Spleen (tissue), 11 donors: ENCODE data around the gene FOXQ1. TPM values are rescaled to one million over a fixed set of nuclear protein-coding genes. Genes with fewer than 3 reads are reported as not detected.

ENCODE experiments used
- DNase-seq: peaks from one replicate; pipeline ENCODE4 v3.0.0-alpha.2; 2020
- H3K27ac ChIP-seq, 8 donors: fragments of 200-600 bp; sonication (generic) in 7 of 8; 1 replicate in 4 of 8; 2 replicates in 4 of 8; pipeline versions ENCODE4 v1.5.0 to v1.8.0; 2016 to 2021; ENCODE audit warnings: inconsistent platforms in 4 of 8, mild to moderate bottlenecking in 4 of 8, moderate library complexity in 1 of 8
- H3K27me3 ChIP-seq, 7 donors: fragments of 200-600 bp; sonication (generic) in 6 of 7; replicated peaks in 1 of 7; 1 replicate in 4 of 7; 2 replicates in 3 of 7; pipeline versions ENCODE4 v1.5.0 to v1.8.0; 2016 to 2021; ENCODE audit warnings: inconsistent platforms in 3 of 7, mild to moderate bottlenecking in 1 of 7
- H3K36me3 ChIP-seq, 6 donors: fragments of 200-600 bp; sonication (generic) in 5 of 6; 1 replicate in 4 of 6; 2 replicates in 2 of 6; pipeline versions ENCODE4 v1.5.0 to v1.8.0; 2016 to 2021; ENCODE audit warnings: inconsistent platforms in 2 of 6
- H3K4me1 ChIP-seq, 6 donors: fragments of 200-600 bp; sonication (generic) in 5 of 6; 1 replicate in 3 of 6; 2 replicates in 3 of 6; pipeline versions ENCODE4 v1.5.0 to v1.8.0; 2016 to 2021; ENCODE audit warnings: inconsistent platforms in 3 of 6
- H3K4me3 ChIP-seq, 8 donors: fragments of 200-600 bp; sonication (generic) in 7 of 8; 1 replicate in 4 of 8; 2 replicates in 4 of 8; pipeline versions ENCODE4 v1.5.0 to v1.8.0; 2016 to 2021; ENCODE audit warnings: inconsistent platforms in 4 of 8, mild to moderate bottlenecking in 4 of 8, moderate library complexity in 2 of 8
- H3K9me3 ChIP-seq, 8 donors: fragments of 200-600 bp; sonication (generic) in 7 of 8; 1 replicate in 4 of 8; 2 replicates in 4 of 8; pipeline versions ENCODE4 v1.5.0 to v1.8.0; 2016 to 2021; ENCODE audit warnings: inconsistent platforms in 4 of 8
- CTCF ChIP-seq, 11 experiments: fragments of 200-600 bp in 7 of 11; fragments of 450-650 bp in 4 of 11; sonication (generic) in 4 of 11; IDR thresholded peaks in 8 of 11; conservative IDR thresholded peaks in 3 of 11; 1 replicate in 7 of 11; 2 replicates in 4 of 11; pipeline versions ENCODE4 v1.4.0 to v1.8.0; 2016 to 2021; ENCODE audit warnings: antibody characterized with exemption in 11 of 11, inconsistent platforms in 4 of 11, mild to moderate bottlenecking in 1 of 11
- POLR2A ChIP-seq, 3 donors: fragments of 450-650 bp; IDR thresholded peaks; one replicate each; pipeline ENCODE4 v1.5.1; 2017; ENCODE audit warnings: antibody characterized with exemption in 3 of 3, mild to moderate bottlenecking in 1 of 3
- POLR2AphosphoS5 ChIP-seq, 3 donors: sonication (generic); formaldehyde crosslinking; IDR thresholded peaks; one replicate each; pipeline ENCODE4 v1.5.1; 2017; ENCODE audit warnings: antibody characterized with exemption in 3 of 3
- WGBS, 5 donors: extraction: QIAGEN DNeasy Blood & Tissue Kit in 3 of 5; methylation state at CpG; one replicate each; pipeline versions ENCODE4 v1.1.5 to v1.1.7; 2013 to 2018; 5-methylcytosine and 5-hydroxymethylcytosine counted together
- intact Hi-C: fragments of 100-400 bp; cut with DNase I; formaldehyde crosslinking; loops from one replicate; pipeline ENCODE4 v1.15.0; 2023; ENCODE audit warnings: low total_unique reads
- polyA plus RNA-seq, 3 donors: library from polyadenylated mRNA; stranded (reverse); fragments of 200-250 nt; gene quantifications; one replicate each; pipeline ENCODE4 v1.2.1, GENCODE V29; 2013
- total RNA-seq, 7 donors: library from RNA; depleted of rRNA in 3 of 7; stranded (reverse); fragments of >200 nt in 3 of 7; fragmentation: NEBNext Ultra II Directional in 4 of 7; extraction: Animal tissue kit (Norgen Biotek cat#: 25700) in 4 of 7; gene quantifications; one replicate each; pipeline versions ENCODE4 v1.1.0 to v1.2.1, GENCODE V29; 2016 to 2021
- donor health status: healthy with polysubstance abuse.
- donor health status: DM: no; HTN: no; CAD: no; lungs with moderate emphysema.
- donor health status: DM: no; HTN: no; CAD: no.
- donor health status: Bipolar disorder and iron deficiency.
- donor health status: healthy.
- donor health status: DM: no; HTN: no; CAD: no.
- donor health status: DM: yes; HTN: yes; CAD: no.

The FOXQ1 gene
- total and polyA plus RNA-seq, 10 donors, result 0.10 to 0.33 (median 0.17) TPM; not detected in 4

GRCh38 chr6:1309366-1309765, 2.5 kb upstream of the FOXQ1 start:
- DNase-seq, result no peak
- H3K9me3 ChIP-seq, result peaks cover 0 to 21% (median 10%) of the 10 kb centered on the region in 8 donors
- WGBS, 5 donors, result 50 to 55% (median 53%) methylated on average over 6 of the region's 6 CpGs
- intact Hi-C loops, result no loop called here
- no peaks in the 10 kb centered on the region for H3K36me3 ChIP-seq
- no peak overlapping the region for H3K4me3 ChIP-seq
- peaks cover 2 to 79% (median 56%) of the 10 kb centered on the region in 7 donors for H3K27me3 ChIP-seq
- H3K27ac ChIP-seq, result no peak overlapping the region
- H3K4me1 ChIP-seq, result peaks cover 13 to 36% (median 29%) of the 10 kb centered on the region in 6 donors
- TF ChIP-seq CTCF (IDR thresholded peaks at IDR 0.05 in 8 of 11, conservative IDR thresholded peaks at IDR 0.05 in 3 of 11) (no peak), POLR2AphosphoS5 (IDR thresholded peaks at IDR 0.05) (no peak), POLR2A (IDR thresholded peaks at IDR 0.05) (no peak)

GRCh38 chr6:1310628-1311399, 1.1 kb upstream of the FOXQ1 start:
- intact Hi-C loops, result loop anchor here (10.0 kb wide), 1 partner anchor 516 kb away; no protein-coding TSS in a partner anchor
- TF ChIP-seq POLR2A (IDR thresholded peaks at IDR 0.05), result no peak
- no peak for TF ChIP-seq POLR2AphosphoS5 (IDR thresholded peaks at IDR 0.05)
- TF ChIP-seq CTCF (IDR thresholded peaks at IDR 0.05 in 8 of 11, conservative IDR thresholded peaks at IDR 0.05 in 3 of 11), result no peak
- DNase-seq, result peak; percentile 66
- peaks cover 0 to 9% (median 4%) of the 10 kb centered on the region in 8 donors for H3K9me3 ChIP-seq
- no peaks in the 10 kb centered on the region for H3K36me3 ChIP-seq
- peak overlapping the region; percentile 12 to 68 (median 47) for H3K4me3 ChIP-seq
- H3K27me3 ChIP-seq, result peaks cover 2 to 87% (median 70%) of the 10 kb centered on the region in 7 donors
- peaks cover 13 to 39% (median 30%) of the 10 kb centered on the region in 6 donors for H3K4me1 ChIP-seq
- H3K27ac ChIP-seq, result no peak overlapping the region
- WGBS, 5 donors, result 3 to 6% (median 3%) methylated on average over 39 to 43 of the region's 43 CpGs

- intact Hi-C loops, result loop anchor here (10.0 kb wide), 1 partner anchor 517 kb away; no protein-coding TSS in a partner anchor
- Histone ChIP-seq H3K27ac (no peak overlapping the region), H3K4me1 (peaks cover 17 to 47% (median 34%) of the 10 kb centered on the region in 6 donors), H3K9me3 (peaks cover 0 to 3% (median 0%) of the 10 kb centered on the region in 8 donors), H3K36me3 (no peaks in the 10 kb centered on the region), H3K27me3 (peaks cover 2 to 97% (median 77%) of the 10 kb centered on the region in 7 donors), H3K4me3 (peak overlapping the region; percentile 18 to 68 (median 47))
- WGBS, 5 donors, result 0 to 4% (median 2%) methylated on average over 12 to 25 of the region's 25 CpGs
- DNase-seq, result no peak
- no peak for TF ChIP-seq POLR2A (IDR thresholded peaks at IDR 0.05)
- no peak for TF ChIP-seq POLR2AphosphoS5 (IDR thresholded peaks at IDR 0.05)
- no peak for TF ChIP-seq CTCF (IDR thresholded peaks at IDR 0.05 in 8 of 11, conservative IDR thresholded peaks at IDR 0.05 in 3 of 11)
These were observed 240 bp downstream of the FOXQ1 start for GRCh38 chr6:1312203-1312472.
